ENCODE data around the gene DUSP16. TPM values are rescaled to one million over a fixed set of nuclear protein-coding genes. Genes with fewer than 3 reads are reported as not detected.

Gene DUSP16
- total RNA-seq, 1 experiment from 2014 or later = 51.9 TPM

DNA sequence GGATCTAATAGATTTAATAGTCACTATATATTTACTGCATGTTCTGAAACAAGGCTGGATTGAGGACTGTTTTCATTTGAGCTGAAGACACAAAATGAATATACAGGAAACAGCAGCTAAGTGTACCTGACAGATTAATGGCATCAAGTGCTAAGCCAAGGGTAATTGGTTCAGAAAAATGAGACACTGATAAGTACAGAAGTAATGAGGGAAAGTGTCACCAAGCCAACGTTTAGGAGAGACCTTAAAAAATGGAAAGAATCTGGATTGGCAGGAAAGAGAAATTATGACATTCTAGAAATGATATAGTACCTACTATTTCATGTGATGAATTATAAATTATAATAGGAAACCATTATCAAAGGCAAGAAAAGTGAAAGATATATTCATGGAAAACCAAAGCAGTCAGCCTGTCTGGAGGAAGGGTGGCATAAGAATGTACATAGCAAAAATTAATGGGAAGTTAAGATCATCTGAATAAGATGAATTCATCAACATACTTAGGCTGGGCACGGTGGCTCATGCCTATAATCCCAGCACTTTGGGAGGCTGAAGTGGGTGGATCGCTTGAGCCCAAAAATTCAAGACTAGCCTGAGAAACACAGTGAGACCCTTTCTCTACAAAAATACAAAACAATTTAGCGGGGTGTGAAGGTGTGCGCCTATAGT, 21.0 kb upstream of the DUSP16 start (continued):
- TF ChIP-seq, protein P1, sequence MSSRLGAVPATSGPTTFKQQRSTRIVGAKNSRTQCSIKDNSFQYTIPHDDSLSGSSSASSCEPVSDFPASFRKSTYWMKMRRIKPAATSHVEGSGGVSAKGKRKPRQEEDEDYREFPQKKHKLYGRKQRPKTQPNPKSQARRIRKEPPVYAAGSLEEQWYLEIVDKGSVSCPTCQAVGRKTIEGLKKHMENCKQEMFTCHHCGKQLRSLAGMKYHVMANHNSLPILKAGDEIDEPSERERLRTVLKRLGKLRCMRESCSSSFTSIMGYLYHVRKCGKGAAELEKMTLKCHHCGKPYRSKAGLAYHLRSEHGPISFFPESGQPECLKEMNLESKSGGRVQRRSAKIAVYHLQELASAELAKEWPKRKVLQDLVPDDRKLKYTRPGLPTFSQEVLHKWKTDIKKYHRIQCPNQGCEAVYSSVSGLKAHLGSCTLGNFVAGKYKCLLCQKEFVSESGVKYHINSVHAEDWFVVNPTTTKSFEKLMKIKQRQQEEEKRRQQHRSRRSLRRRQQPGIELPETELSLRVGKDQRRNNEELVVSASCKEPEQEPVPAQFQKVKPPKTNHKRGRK (CRISPR knock-in tag; IDR thresholded peaks at IDR 0.05; ENCODE audit: borderline replicate concordance) = no peak
- TF ChIP-seq, protein P2, sequence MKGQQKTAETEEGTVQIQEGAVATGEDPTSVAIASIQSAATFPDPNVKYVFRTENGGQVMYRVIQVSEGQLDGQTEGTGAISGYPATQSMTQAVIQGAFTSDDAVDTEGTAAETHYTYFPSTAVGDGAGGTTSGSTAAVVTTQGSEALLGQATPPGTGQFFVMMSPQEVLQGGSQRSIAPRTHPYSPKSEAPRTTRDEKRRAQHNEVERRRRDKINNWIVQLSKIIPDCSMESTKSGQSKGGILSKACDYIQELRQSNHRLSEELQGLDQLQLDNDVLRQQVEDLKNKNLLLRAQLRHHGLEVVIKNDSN (CRISPR knock-in tag; IDR thresholded peaks at IDR 0.05) = no peak
- TF ChIP-seq, protein P3, sequence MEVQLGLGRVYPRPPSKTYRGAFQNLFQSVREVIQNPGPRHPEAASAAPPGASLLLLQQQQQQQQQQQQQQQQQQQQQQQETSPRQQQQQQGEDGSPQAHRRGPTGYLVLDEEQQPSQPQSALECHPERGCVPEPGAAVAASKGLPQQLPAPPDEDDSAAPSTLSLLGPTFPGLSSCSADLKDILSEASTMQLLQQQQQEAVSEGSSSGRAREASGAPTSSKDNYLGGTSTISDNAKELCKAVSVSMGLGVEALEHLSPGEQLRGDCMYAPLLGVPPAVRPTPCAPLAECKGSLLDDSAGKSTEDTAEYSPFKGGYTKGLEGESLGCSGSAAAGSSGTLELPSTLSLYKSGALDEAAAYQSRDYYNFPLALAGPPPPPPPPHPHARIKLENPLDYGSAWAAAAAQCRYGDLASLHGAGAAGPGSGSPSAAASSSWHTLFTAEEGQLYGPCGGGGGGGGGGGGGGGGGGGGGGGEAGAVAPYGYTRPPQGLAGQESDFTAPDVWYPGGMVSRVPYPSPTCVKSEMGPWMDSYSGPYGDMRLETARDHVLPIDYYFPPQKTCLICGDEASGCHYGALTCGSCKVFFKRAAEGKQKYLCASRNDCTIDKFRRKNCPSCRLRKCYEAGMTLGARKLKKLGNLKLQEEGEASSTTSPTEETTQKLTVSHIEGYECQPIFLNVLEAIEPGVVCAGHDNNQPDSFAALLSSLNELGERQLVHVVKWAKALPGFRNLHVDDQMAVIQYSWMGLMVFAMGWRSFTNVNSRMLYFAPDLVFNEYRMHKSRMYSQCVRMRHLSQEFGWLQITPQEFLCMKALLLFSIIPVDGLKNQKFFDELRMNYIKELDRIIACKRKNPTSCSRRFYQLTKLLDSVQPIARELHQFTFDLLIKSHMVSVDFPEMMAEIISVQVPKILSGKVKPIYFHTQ (CRISPR knock-in tag; IDR thresholded peaks at IDR 0.05) = no peak

DNA sequence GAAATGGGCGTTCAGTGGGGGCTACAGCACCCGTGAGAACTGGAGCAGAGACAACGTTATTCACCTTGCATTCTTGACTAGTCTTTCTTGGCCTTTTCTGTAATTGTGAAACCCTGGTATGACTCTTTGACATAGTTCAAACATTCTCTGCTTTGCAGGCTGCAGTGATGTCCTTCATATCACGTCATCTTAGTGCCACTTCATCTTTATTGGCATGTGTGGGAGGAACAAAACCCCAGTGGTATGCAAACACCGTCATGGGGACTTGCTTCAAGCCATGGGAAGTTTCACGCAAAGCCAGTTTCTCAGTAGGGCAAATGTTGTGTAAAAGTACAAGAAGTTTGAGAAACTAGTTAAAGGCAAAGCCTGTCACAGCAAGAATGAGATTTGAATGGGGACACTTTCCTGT, 20.2 kb upstream of the DUSP16 start:
- ATAC-seq (no peak), DNase-seq (ENCODE audit: low spot score) (no peak)
- Mint-ChIP-seq H3K27me3 (ENCODE audit: low read depth) (no peaks in the 10 kb centered on the region), H3K36me3 (no peaks in the 10 kb centered on the region), H3K9me3 (no peaks in the 10 kb centered on the region), H3K4me1 (peaks cover 12% of the 10 kb centered on the region), H3K27ac (no peak overlapping the region), H3K4me3 (no peak overlapping the region)
- TF ChIP-seq MYBL2 (CRISPR knock-in tag; IDR thresholded peaks at IDR 0.05) (no peak), ZNF416 (CRISPR knock-in tag; IDR thresholded peaks at IDR 0.05) (no peak), IRF2 (CRISPR knock-in tag; IDR thresholded peaks at IDR 0.05; ENCODE audit: borderline replicate concordance, low read depth) (no peak), SMAD3 (CRISPR knock-in tag; IDR thresholded peaks at IDR 0.05; ENCODE audit: borderline replicate concordance) (no peak), KAT7 (CRISPR knock-in tag; IDR thresholded peaks at IDR 0.05; ENCODE audit: borderline replicate concordance) (no peak), FOXP1 (CRISPR knock-in tag; IDR thresholded peaks at IDR 0.05; ENCODE audit: borderline replicate concordance) (no peak), SOX15 (CRISPR knock-in tag; IDR thresholded peaks at IDR 0.05) (no peak), ZNF671 (CRISPR knock-in tag; IDR thresholded peaks at IDR 0.05) (no peak), JUN (CRISPR knock-in tag; IDR thresholded peaks at IDR 0.05) (no peak)
- TF ChIP-seq, protein P4, sequence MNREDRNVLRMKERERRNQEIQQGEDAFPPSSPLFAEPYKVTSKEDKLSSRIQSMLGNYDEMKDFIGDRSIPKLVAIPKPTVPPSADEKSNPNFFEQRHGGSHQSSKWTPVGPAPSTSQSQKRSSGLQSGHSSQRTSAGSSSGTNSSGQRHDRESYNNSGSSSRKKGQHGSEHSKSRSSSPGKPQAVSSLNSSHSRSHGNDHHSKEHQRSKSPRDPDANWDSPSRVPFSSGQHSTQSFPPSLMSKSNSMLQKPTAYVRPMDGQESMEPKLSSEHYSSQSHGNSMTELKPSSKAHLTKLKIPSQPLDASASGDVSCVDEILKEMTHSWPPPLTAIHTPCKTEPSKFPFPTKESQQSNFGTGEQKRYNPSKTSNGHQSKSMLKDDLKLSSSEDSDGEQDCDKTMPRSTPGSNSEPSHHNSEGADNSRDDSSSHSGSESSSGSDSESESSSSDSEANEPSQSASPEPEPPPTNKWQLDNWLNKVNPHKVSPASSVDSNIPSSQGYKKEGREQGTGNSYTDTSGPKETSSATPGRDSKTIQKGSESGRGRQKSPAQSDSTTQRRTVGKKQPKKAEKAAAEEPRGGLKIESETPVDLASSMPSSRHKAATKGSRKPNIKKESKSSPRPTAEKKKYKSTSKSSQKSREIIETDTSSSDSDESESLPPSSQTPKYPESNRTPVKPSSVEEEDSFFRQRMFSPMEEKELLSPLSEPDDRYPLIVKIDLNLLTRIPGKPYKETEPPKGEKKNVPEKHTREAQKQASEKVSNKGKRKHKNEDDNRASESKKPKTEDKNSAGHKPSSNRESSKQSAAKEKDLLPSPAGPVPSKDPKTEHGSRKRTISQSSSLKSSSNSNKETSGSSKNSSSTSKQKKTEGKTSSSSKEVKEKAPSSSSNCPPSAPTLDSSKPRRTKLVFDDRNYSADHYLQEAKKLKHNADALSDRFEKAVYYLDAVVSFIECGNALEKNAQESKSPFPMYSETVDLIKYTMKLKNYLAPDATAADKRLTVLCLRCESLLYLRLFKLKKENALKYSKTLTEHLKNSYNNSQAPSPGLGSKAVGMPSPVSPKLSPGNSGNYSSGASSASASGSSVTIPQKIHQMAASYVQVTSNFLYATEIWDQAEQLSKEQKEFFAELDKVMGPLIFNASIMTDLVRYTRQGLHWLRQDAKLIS (CRISPR knock-in tag; IDR thresholded peaks at IDR 0.05; ENCODE audit: borderline replicate concordance) = no peak
- TF ChIP-seq, protein P5, sequence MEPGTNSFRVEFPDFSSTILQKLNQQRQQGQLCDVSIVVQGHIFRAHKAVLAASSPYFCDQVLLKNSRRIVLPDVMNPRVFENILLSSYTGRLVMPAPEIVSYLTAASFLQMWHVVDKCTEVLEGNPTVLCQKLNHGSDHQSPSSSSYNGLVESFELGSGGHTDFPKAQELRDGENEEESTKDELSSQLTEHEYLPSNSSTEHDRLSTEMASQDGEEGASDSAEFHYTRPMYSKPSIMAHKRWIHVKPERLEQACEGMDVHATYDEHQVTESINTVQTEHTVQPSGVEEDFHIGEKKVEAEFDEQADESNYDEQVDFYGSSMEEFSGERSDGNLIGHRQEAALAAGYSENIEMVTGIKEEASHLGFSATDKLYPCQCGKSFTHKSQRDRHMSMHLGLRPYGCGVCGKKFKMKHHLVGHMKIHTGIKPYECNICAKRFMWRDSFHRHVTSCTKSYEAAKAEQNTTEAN (CRISPR knock-in tag; IDR thresholded peaks at IDR 0.05) = no peak
- TF ChIP-seq, protein P6, sequence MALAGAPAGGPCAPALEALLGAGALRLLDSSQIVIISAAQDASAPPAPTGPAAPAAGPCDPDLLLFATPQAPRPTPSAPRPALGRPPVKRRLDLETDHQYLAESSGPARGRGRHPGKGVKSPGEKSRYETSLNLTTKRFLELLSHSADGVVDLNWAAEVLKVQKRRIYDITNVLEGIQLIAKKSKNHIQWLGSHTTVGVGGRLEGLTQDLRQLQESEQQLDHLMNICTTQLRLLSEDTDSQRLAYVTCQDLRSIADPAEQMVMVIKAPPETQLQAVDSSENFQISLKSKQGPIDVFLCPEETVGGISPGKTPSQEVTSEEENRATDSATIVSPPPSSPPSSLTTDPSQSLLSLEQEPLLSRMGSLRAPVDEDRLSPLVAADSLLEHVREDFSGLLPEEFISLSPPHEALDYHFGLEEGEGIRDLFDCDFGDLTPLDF (CRISPR knock-in tag; IDR thresholded peaks at IDR 0.05) = no peak
- ChIA-PET POLR2A (no interaction called here), CTCF (no interaction called here)

Measured in WTC11 (cell line).